AG09319 (cell line): ENCODE results near the gene MICAL2.

Experiments
- DNase-seq: peaks from one replicate; pipeline ENCODE4 v3.0.0-alpha.2; 2010; ENCODE audit warnings: low read depth; ENCODE audit errors: extremely low read depth
- CTCF ChIP-seq: IDR thresholded peaks from 2 replicates; pipeline ENCODE4 v1.5.1; 2011; ENCODE audit warnings: low read depth, mild to moderate bottlenecking, inconsistent platforms, low read length, moderate library complexity

Gene MICAL2

GRCh38 chr11:12092714-12093113, 17.7 kb upstream of the MICAL2 start:
- DNase-seq, result no peak
- no peak for TF ChIP-seq CTCF

GRCh38 chr11:12094872-12095800, 15.3 kb upstream of the MICAL2 start:
- TF ChIP-seq CTCF, result no peak
- DNase-seq, result no peak

GRCh38 chr11:12097219-12097618, 13.2 kb upstream of the MICAL2 start:
- no peak for DNase-seq
- no peak for TF ChIP-seq CTCF

- DNase-seq, result no peak
- TF ChIP-seq CTCF, result no peak
Measured at GRCh38 chr11:12098601-12099000, 11.8 kb upstream of the MICAL2 start.

- no peak; the same call in none of the 2 replicates for TF ChIP-seq CTCF
- DNase-seq, result no peak
Measured at GRCh38 chr11:12099132-12099873, 11.1 kb upstream of the MICAL2 start.

GRCh38 chr11:12100429-12100828, 10.0 kb upstream of the MICAL2 start:
- no peak for TF ChIP-seq CTCF
- DNase-seq, result no peak

GRCh38 chr11:12100841-12101242, 9.5 kb upstream of the MICAL2 start:
- TF ChIP-seq CTCF, result no peak
- no peak for DNase-seq
